Right lobe of liver (tissue), 4 donors: ENCODE data around the gene RPL29.

ENCODE experiments used
- POLR2A ChIP-seq: fragments of 450-650 bp; IDR thresholded peaks from one replicate; pipeline ENCODE4 v1.6.1; 2017; ENCODE audit warnings: antibody characterized with exemption, mild to moderate bottlenecking
- TF ChIP-seq, protein P1 (sequence below), 4 donors: fragments of 200-600 bp in 3 of 4; fragments of 450-650 bp in 1 of 4; IDR thresholded peaks; one replicate each; pipeline versions ENCODE4 v1.5.1 to v1.8.0; 2016 to 2022; ENCODE audit warnings: antibody characterized with exemption in 4 of 4, mild to moderate bottlenecking in 2 of 4
- donor health status: DM: no; HTN: no; CAD: no.
- donor health status: DM: no; HTN: no; CAD: no.
- donor health status: DM: no; HTN: yes; CAD: no.

GRCh38 chr3:51944451-51945021 lies 51.2 kb downstream of the RPL29 start:
- TF ChIP-seq, protein P1, sequence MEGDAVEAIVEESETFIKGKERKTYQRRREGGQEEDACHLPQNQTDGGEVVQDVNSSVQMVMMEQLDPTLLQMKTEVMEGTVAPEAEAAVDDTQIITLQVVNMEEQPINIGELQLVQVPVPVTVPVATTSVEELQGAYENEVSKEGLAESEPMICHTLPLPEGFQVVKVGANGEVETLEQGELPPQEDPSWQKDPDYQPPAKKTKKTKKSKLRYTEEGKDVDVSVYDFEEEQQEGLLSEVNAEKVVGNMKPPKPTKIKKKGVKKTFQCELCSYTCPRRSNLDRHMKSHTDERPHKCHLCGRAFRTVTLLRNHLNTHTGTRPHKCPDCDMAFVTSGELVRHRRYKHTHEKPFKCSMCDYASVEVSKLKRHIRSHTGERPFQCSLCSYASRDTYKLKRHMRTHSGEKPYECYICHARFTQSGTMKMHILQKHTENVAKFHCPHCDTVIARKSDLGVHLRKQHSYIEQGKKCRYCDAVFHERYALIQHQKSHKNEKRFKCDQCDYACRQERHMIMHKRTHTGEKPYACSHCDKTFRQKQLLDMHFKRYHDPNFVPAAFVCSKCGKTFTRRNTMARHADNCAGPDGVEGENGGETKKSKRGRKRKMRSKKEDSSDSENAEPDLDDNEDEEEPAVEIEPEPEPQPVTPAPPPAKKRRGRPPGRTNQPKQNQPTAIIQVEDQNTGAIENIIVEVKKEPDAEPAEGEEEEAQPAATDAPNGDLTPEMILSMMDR (IDR thresholded peaks at IDR 0.05), result no peak
- TF ChIP-seq POLR2A, result no peak
